PC-9 (cell line): ENCODE data around the gene LLCFC1.

ENCODE experiments used
- EZH2 ChIP-seq: fragments of 200-600 bp; sonication (generic); IDR thresholded peaks from 2 replicates; pipeline ENCODE4 v1.8.0; 2017; ENCODE audit warnings: antibody characterized with exemption, low read depth
- TF ChIP-seq, protein P1 (sequence below): fragments of 200-600 bp; sonication (generic); conservative IDR thresholded peaks from 2 replicates; pipeline ENCODE4 v1.6.1; 2017; ENCODE audit warnings: mixed run types, antibody characterized with exemption, mild to moderate bottlenecking, moderate library complexity

DNA sequence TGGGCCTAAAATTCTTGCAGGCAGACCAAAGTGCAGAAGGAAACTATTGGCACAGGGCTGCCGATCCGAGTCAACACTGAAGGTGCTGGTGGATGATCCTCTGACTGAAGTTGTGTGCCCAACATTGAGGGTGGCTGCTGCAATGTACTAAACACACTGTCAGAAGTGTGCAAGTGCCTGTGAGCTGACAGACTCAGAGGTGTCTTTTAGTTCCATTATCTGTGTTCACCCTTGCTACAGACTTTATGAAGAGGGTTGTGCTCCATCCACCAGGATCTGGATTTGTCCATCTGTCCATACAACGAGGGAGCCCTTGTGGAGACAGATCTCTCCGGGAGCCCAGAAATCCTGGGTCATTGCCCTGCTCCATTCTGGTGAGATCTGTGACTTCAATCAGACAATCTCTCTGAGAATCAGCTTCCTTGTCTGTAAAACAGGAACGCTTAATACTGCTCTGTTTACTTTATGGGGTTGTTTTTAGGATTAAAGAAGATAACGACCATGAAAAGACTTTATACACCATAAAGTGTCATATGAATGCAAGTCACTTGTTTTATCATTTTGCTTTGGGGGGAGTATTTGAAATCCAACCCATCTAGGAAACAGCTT lies 44.2 kb upstream of the LLCFC1 start:
- TF ChIP-seq, protein P1, sequence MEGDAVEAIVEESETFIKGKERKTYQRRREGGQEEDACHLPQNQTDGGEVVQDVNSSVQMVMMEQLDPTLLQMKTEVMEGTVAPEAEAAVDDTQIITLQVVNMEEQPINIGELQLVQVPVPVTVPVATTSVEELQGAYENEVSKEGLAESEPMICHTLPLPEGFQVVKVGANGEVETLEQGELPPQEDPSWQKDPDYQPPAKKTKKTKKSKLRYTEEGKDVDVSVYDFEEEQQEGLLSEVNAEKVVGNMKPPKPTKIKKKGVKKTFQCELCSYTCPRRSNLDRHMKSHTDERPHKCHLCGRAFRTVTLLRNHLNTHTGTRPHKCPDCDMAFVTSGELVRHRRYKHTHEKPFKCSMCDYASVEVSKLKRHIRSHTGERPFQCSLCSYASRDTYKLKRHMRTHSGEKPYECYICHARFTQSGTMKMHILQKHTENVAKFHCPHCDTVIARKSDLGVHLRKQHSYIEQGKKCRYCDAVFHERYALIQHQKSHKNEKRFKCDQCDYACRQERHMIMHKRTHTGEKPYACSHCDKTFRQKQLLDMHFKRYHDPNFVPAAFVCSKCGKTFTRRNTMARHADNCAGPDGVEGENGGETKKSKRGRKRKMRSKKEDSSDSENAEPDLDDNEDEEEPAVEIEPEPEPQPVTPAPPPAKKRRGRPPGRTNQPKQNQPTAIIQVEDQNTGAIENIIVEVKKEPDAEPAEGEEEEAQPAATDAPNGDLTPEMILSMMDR: no peak
- no peak for TF ChIP-seq EZH2
